ENCODE results near the gene BDKRB2.

Gene BDKRB2

GRCh38 chr14:96227428-96227827 lies 22.8 kb downstream of the BDKRB2 start:
- no peak for TF ChIP-seq CTCF (IDR thresholded peaks at IDR 0.05; ENCODE audit: extremely low read depth, missing control alignments)
- no peak for DNase-seq (ENCODE audit: low spot score)

GRCh38 chr14:96229315-96229714 lies 24.7 kb downstream of the BDKRB2 start:
- no peak for DNase-seq (ENCODE audit: low spot score)

GRCh38 chr14:96231056-96231455 lies 26.4 kb downstream of the BDKRB2 start:
- no peak for DNase-seq (ENCODE audit: low spot score)
- TF ChIP-seq CTCF (IDR thresholded peaks at IDR 0.05; ENCODE audit: extremely low read depth, missing control alignments) = no peak

More at GRCh38 chr14:96229315-96229714, 24.7 kb downstream of the BDKRB2 start:
- no peak for TF ChIP-seq CTCF (IDR thresholded peaks at IDR 0.05; ENCODE audit: extremely low read depth, missing control alignments)

GRCh38 chr14:96231526-96232130 lies 27.0 kb downstream of the BDKRB2 start:
- no peak for TF ChIP-seq CTCF (IDR thresholded peaks at IDR 0.05; ENCODE audit: extremely low read depth, missing control alignments)
- DNase-seq (ENCODE audit: low spot score) = no peak

GRCh38 chr14:96232506-96232905 lies 27.9 kb downstream of the BDKRB2 start:
- no peak for TF ChIP-seq CTCF (IDR thresholded peaks at IDR 0.05; ENCODE audit: extremely low read depth, missing control alignments)
- DNase-seq (ENCODE audit: low spot score) = no peak

GRCh38 chr14:96233661-96234060 lies 29.0 kb downstream of the BDKRB2 start:
- DNase-seq (ENCODE audit: low spot score) = no peak
- no peak for TF ChIP-seq CTCF (IDR thresholded peaks at IDR 0.05; ENCODE audit: extremely low read depth, missing control alignments)

- TF ChIP-seq CTCF (IDR thresholded peaks at IDR 0.05; ENCODE audit: extremely low read depth, missing control alignments) = no peak
- no peak for DNase-seq (ENCODE audit: low spot score)
Observed at GRCh38 chr14:96235426-96235825, 30.8 kb downstream of the BDKRB2 start.

Measured in GM20000 (cell line).